ENCODE measurements around the gene MYH14. TPM values are rescaled to one million over a fixed set of nuclear protein-coding genes. Genes with fewer than 3 reads are reported as not detected.

MYH14 gene
- total and polyA plus RNA-seq, 12 donors = 0.22 to 8.5 (median 3.1) TPM

- DNase-seq = no peak
- intact Hi-C loops (cut with DNase I) = no loop called here
These were observed 10.5 kb downstream of the MYH14 start for GRCh38 chr19:50213925-50214324.

GRCh38 chr19:50214699-50215543, 11.5 kb downstream of the MYH14 start:
- intact Hi-C loops (cut with DNase I) = no loop called here
- no peak for DNase-seq
- Histone ChIP-seq H3K27me3 (peaks cover 5% of the 10 kb centered on the region), H3K27ac (no peak overlapping the region), H3K4me3 (no peak overlapping the region), H3K9me3 (replicated peaks in 1 of 3) (no peaks in the 10 kb centered on the region), H3K36me3 (replicated peaks in 1 of 2) (no peaks in the 10 kb centered on the region), H3K4me1 (replicated peaks in 1 of 2) (no peaks in the 10 kb centered on the region)
- 34 to 53% (median 38%) methylated on average over 11 to 25 of the region's 25 CpGs for WGBS, 4 donors
- no peak for TF ChIP-seq CTCF (IDR thresholded peaks at IDR 0.05)
- TF ChIP-seq POLR2A (IDR thresholded peaks at IDR 0.05) = no peak

More at GRCh38 chr19:50213925-50214324, 10.5 kb downstream of the MYH14 start:
- H3K27ac ChIP-seq = no peak overlapping the region
- peaks cover 5% of the 10 kb centered on the region for H3K27me3 ChIP-seq
- no peak overlapping the region for H3K4me3 ChIP-seq
- no peaks in the 10 kb centered on the region for H3K36me3 ChIP-seq (replicated peaks in 1 of 2)
- H3K4me1 ChIP-seq (replicated peaks in 1 of 2) = no peaks in the 10 kb centered on the region
- no peaks in the 10 kb centered on the region for H3K9me3 ChIP-seq (replicated peaks in 1 of 3)
- TF ChIP-seq POLR2A (IDR thresholded peaks at IDR 0.05) (no peak), CTCF (IDR thresholded peaks at IDR 0.05) (no peak)
- 71 to 84% (median 80%) methylated on average over 1 of the region's 1 CpG for WGBS, 4 donors

GRCh38 chr19:50215820-50216219, 12.4 kb downstream of the MYH14 start:
- TF ChIP-seq CTCF (IDR thresholded peaks at IDR 0.05) = no peak
- no peak for TF ChIP-seq POLR2A (IDR thresholded peaks at IDR 0.05)
- intact Hi-C loops (cut with DNase I) = no loop called here
- peaks cover 5% of the 10 kb centered on the region for H3K27me3 ChIP-seq
- H3K4me1 ChIP-seq (replicated peaks in 1 of 2) = no peaks in the 10 kb centered on the region
- no peak overlapping the region for H3K4me3 ChIP-seq
- no peaks in the 10 kb centered on the region for H3K36me3 ChIP-seq (replicated peaks in 1 of 2)
- H3K9me3 ChIP-seq (replicated peaks in 1 of 3) = no peaks in the 10 kb centered on the region
- 78 to 90% (median 84%) methylated on average over 3 of the region's 3 CpGs for WGBS, 4 donors
- H3K27ac ChIP-seq = no peak overlapping the region
- DNase-seq = no peak

GRCh38 chr19:50221087-50221486, 17.7 kb downstream of the MYH14 start:
- Histone ChIP-seq H3K27me3 (peaks cover 2% of the 10 kb centered on the region), H3K4me3 (no peak overlapping the region), H3K36me3 (replicated peaks in 1 of 2) (no peaks in the 10 kb centered on the region), H3K4me1 (replicated peaks in 1 of 2) (no peaks in the 10 kb centered on the region), H3K9me3 (replicated peaks in 1 of 3) (no peaks in the 10 kb centered on the region), H3K27ac (no peak overlapping the region)
- TF ChIP-seq POLR2A (IDR thresholded peaks at IDR 0.05) = no peak
- TF ChIP-seq CTCF (IDR thresholded peaks at IDR 0.05) = no peak
- no peak for DNase-seq
- WGBS, 4 donors = 67 to 78% (median 71%) methylated on average over 3 to 7 of the region's 7 CpGs
- intact Hi-C loops (cut with DNase I) = no loop called here
